GM12865 (cell line): ENCODE results near the gene ADCY5.
"Not testable (repeated sequence)": the region's sequence is repeated elsewhere in the genome, so short reads cannot be mapped to it uniquely, and the experiment has no call there.

ENCODE experiments used
- DNase-seq: peaks from one replicate; pipeline ENCODE4 v3.0.0; 2010; ENCODE audit warnings: low read depth
- H3K4me3 ChIP-seq: 2 replicates; pipeline ENCODE4 v1.5.1; 2011; ENCODE audit warnings: mild to moderate bottlenecking, low read depth, low read length, control low read depth
- TF ChIP-seq, protein P1 (sequence below): IDR thresholded peaks from 2 replicates; pipeline ENCODE4 v1.5.1; 2011; ENCODE audit warnings: low read length, control low read depth, low read depth, inconsistent platforms; ENCODE audit not compliant: insufficient read depth; ENCODE audit errors: missing control alignments

The ADCY5 gene

DNA sequence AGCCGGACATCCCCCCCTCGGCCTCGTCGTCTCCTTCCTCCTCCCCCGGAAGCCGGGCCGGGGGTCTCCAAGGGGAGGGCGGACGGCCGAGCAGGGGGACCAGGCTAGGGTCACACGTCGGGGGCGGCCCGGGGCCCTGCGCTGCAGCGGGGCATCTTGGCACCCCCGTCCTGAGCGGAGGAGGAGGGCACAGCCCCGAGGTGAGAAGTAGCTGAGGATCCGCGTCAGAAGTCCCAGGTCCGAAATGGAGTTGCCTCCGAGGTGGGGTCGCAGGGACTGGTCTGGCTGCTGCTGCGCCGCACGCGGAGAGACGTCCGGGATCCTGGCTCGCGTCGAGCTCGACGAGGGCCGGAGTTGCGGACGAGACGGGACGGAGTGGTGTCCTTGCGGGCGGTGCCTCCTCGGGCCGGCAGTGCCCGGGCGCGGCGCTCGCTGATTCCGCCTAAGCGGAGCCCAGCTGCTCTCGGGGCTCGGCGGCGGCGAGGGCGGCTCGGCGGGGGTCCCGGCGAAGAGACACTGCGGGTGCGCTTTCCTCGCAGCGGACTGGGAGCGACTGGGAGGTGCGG lies at the start of gene ADCY5:
Gene ADCY5 (minus strand): TSS at position 555 of the 566 bp plus-strand sequence. CDS start 545 bp downstream, at position 10.
- TF ChIP-seq, protein P1, sequence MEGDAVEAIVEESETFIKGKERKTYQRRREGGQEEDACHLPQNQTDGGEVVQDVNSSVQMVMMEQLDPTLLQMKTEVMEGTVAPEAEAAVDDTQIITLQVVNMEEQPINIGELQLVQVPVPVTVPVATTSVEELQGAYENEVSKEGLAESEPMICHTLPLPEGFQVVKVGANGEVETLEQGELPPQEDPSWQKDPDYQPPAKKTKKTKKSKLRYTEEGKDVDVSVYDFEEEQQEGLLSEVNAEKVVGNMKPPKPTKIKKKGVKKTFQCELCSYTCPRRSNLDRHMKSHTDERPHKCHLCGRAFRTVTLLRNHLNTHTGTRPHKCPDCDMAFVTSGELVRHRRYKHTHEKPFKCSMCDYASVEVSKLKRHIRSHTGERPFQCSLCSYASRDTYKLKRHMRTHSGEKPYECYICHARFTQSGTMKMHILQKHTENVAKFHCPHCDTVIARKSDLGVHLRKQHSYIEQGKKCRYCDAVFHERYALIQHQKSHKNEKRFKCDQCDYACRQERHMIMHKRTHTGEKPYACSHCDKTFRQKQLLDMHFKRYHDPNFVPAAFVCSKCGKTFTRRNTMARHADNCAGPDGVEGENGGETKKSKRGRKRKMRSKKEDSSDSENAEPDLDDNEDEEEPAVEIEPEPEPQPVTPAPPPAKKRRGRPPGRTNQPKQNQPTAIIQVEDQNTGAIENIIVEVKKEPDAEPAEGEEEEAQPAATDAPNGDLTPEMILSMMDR, result no peak
- no peak for DNase-seq
- no peak within 1 kb of the TSS for H3K4me3 ChIP-seq

DNA sequence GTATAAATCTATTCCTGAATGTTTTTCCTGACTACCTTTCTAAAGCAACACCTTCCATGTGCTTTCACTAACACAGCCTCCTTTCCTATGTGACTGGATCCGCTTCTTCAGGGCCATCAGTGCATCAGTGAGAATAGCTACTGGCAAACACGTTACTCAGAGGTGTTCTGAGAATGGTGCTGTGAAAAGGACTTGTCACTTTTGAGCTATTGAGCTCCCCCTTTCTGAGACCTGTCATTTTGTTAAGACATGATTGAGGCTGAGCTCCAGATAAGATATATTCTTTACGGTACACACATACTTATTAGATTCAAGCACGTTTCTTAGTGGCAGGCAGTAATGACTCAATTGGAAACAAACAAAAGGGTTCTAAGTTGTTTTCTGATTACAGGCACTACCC lies 45.0 kb upstream of the ADCY5 start:
- no peak for DNase-seq
- no peak overlapping the region for H3K4me3 ChIP-seq
- TF ChIP-seq, protein P1, result no peak

DNA sequence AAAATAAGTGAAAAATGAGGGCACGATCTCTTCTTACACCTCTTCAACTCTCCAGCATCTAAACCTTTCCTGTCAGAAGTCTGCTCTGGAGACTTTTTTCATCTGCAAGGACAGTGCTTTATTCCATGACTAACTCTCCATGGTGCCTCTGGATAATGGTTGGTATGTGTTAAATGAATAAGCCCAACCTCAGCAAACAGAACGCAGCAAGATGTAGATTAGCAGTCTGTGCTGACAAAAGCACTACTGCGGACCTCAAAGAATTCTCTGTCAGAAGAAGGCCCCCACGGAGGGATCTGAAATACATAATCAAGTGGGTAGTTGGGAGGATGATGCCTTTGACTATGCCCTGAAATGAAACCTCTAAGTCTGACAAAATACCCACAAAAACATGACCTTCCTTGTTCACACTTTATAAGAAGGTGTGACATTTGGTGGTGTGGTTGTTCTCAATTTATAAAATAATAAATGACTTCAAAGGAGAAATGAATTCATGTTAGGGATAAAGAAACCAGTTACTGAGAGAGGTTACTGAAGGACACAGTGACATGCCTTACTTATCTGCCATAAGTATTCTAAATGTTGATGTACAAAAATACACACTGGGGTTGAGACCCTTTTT lies 43.2 kb upstream of the ADCY5 start:
- H3K4me3 ChIP-seq, result no peak overlapping the region
- DNase-seq, result no peak
- TF ChIP-seq, protein P1, result no peak

DNA sequence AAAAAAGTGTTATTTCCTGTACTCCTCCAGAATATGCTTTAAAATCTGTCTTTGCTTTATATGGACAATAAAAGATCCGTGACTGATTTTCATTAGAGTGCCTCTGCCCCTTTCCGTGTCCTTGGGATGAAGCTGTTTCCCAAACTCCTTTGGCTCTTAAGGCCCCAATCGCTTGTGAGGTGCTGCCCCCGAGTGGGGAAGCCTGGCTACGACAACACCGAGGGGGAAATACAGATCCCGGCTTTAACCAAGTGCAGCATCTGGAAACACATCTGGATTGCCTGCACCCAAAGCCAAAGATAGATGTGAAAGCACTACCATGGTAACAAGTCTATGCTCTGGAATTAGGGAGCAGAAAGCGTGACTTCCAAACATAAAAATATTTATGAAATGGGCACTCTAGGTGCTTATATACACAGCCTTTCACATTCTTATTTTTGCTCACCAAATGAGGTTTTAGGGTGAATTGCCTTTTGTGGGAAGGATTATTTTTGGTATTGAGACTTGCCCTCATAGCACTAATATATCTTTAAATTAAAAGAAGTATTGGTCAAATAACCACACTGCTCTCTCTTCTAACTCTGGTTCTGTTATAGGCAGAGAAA lies 40.6 kb upstream of the ADCY5 start:
- H3K4me3 ChIP-seq, result no peak overlapping the region
- peak; percentile 41 for DNase-seq

DNA sequence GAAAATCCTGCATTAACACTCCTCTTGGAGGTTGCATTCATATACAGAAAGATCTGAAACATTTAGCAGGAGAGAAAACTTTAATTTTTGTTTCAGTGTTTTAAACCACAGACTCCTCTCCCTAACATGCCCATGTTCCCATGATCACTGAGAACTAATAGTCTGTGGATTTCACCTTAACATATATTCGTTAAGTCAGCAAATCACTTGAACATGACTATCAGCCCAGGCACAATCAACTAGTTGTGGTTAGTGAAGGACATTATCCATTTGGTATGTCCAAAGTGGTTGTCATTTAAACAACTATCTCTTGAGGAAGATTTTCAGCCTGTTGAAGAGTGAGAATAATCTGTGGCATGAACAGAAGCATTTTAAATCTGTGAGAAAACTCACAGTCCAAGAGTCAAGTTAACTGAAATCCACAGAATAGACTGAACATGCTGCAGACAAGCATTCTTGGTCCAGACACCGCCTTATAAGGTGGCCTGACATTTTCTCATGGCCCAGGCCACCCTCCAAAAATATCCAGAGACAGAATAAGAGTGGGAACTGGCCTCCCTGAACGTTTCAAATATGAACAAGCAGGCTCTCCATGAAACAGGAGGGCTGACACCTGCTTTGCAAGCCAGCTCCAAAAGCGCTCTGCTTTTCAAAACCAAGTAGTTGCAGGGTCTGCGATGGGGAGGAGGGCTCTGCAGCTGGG lies 39.9 kb upstream of the ADCY5 start:
- DNase-seq, result no peak
- TF ChIP-seq, protein P1, result no peak
- no peak overlapping the region for H3K4me3 ChIP-seq

More for the DNA sequence above, 40.6 kb upstream of the ADCY5 start:
- TF ChIP-seq, protein P1, result peak; percentile 75

DNA sequence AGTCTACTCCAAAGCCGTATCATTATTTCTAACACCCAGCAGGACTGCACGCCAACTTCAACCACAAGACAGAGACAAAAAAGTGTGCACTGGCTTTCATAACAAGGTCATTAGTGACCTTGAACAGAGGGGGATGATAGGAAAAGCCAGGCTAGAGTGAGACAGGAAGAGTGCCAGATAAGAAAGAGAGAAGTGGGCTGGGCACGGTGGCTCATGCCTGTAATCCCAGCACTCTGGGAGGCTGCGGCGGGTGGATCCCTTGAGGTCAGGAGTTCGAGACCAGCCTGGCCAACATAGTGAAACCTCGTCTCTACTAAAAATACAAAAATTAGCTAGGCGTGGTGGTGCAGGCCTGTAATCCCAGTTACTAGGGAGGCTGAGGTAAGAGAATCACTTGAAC lies 38.2 kb upstream of the ADCY5 start:
- DNase-seq, H3K4me3 ChIP-seq: not testable (repeated sequence)

DNA sequence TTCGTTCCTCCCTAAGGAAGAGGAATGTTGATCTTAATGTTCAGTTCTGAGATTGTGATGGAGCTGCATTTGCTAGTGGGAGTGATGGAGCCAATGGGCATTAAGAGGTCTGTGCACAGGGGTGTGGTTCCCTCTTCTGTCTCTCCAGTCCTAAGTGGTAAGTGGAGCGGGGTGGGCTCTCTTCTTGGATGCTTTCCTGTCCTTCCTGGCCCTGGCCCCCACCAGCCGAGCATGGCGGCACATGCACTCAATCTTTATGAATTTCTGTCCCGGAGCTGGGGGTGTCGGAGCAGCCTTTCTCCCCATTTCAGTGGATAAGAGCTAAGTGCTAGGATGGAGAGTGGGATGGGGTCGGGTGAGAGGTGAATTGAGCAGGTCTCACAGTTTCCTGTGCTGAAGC lies 37.6 kb upstream of the ADCY5 start:
- H3K4me3 ChIP-seq, result no peak overlapping the region
- TF ChIP-seq, protein P1, result no peak
- DNase-seq, result no peak
